ENCODE data around the gene SLC34A1.

Gene SLC34A1

GRCh38 chr5:177431317-177432142 lies 47.3 kb downstream of the SLC34A1 start:
- Histone ChIP-seq H4K8ac (ENCODE audit: low read depth, low read length) (no peak overlapping the region), H3K9me3 (replicated peaks in 1 of 2; ENCODE audit: control insufficient read depth in 2 of 2, insufficient read depth in 1 of 2, low read depth in 1 of 2, low read length in 2 of 2) (no peaks in the 10 kb centered on the region), H3K23ac (ENCODE audit: low read depth, low read length, poor library complexity) (peak overlapping the region; percentile 66), H2BK12ac (ENCODE audit: low read length) (no peak overlapping the region), H3K14ac (ENCODE audit: low read length) (no peak overlapping the region), H2AK5ac (ENCODE audit: low read depth, low read length) (no peak overlapping the region), H4K91ac (ENCODE audit: low read depth, low read length, poor library complexity) (no peak overlapping the region), H3K4me3 (ENCODE audit: low read length in 2 of 2) (no peak overlapping the region), H2AFZ (ENCODE audit: low read length) (no peak overlapping the region), H3K9ac (ENCODE audit: low read depth, low read length, poor library complexity) (no peak overlapping the region), H3K36me3 (replicated peaks in 1 of 2; ENCODE audit: control insufficient read depth in 2 of 2, insufficient read depth in 2 of 2, low read length in 2 of 2) (peaks cover 37 to 68% of the 10 kb centered on the region in 2 donors), H3K79me1 (ENCODE audit: low read depth, low read length) (peaks cover 6% of the 10 kb centered on the region), H2BK15ac (ENCODE audit: low read length) (no peak overlapping the region), H3K4me2 (ENCODE audit: insufficient read depth, low read length, poor library complexity, severe bottlenecking) (no peak overlapping the region), H3K18ac (ENCODE audit: low read length) (no peak overlapping the region), H3K27ac (replicated peaks; ENCODE audit: low read length) (no peak overlapping the region), H2BK120ac (ENCODE audit: low read depth, low read length) (no peak overlapping the region), H2BK5ac (ENCODE audit: low read length) (no peak overlapping the region), H3K27me3 (ENCODE audit: control insufficient read depth in 3 of 3, insufficient read depth in 3 of 3, low read depth in 1 of 3, low read length in 3 of 3) (no peaks in the 10 kb centered on the region), H3K4me1 (ENCODE audit: control insufficient read depth in 2 of 2, insufficient read depth in 1 of 2, low read depth in 1 of 2, low read length in 2 of 2) (peaks cover 11 to 12% of the 10 kb centered on the region in 2 donors), H3K4ac (ENCODE audit: low read length) (no peak overlapping the region)
- DNase-seq (ENCODE audit: low spot score) = no peak
- WGBS, 2 donors (ENCODE audit: extremely low coverage in 2 of 2, insufficient read length in 2 of 2, insufficient replicate concordance in 1 of 2) = no CpG with 5 or more reads among the region's 29 CpGs

GRCh38 chr5:177432143-177432838 lies 48.1 kb downstream of the SLC34A1 start:
- Histone ChIP-seq H3K36me3 (replicated peaks in 1 of 2; ENCODE audit: control insufficient read depth in 2 of 2, insufficient read depth in 2 of 2, low read length in 2 of 2) (peaks cover 40 to 74% of the 10 kb centered on the region in 2 donors), H3K18ac (ENCODE audit: low read length) (no peak overlapping the region), H4K91ac (ENCODE audit: low read depth, low read length, poor library complexity) (no peak overlapping the region), H3K4me2 (ENCODE audit: insufficient read depth, low read length, poor library complexity, severe bottlenecking) (no peak overlapping the region), H3K27ac (replicated peaks; ENCODE audit: low read length) (no peak overlapping the region), H3K9ac (ENCODE audit: low read depth, low read length, poor library complexity) (no peak overlapping the region), H2BK15ac (ENCODE audit: low read length) (no peak overlapping the region), H2BK12ac (ENCODE audit: low read length) (no peak overlapping the region), H3K4ac (ENCODE audit: low read length) (no peak overlapping the region), H3K14ac (ENCODE audit: low read length) (no peak overlapping the region), H3K4me3 (ENCODE audit: low read length in 2 of 2) (no peak overlapping the region), H3K23ac (ENCODE audit: low read depth, low read length, poor library complexity) (peak overlapping the region; percentile 66), H4K8ac (ENCODE audit: low read depth, low read length) (no peak overlapping the region), H3K4me1 (ENCODE audit: control insufficient read depth in 2 of 2, insufficient read depth in 1 of 2, low read depth in 1 of 2, low read length in 2 of 2) (peaks cover 8 to 10% of the 10 kb centered on the region in 2 donors), H3K79me1 (ENCODE audit: low read depth, low read length) (peaks cover 4% of the 10 kb centered on the region), H2BK120ac (ENCODE audit: low read depth, low read length) (no peak overlapping the region), H3K9me3 (replicated peaks in 1 of 2; ENCODE audit: control insufficient read depth in 2 of 2, insufficient read depth in 1 of 2, low read depth in 1 of 2, low read length in 2 of 2) (no peaks in the 10 kb centered on the region), H3K27me3 (ENCODE audit: control insufficient read depth in 3 of 3, insufficient read depth in 3 of 3, low read depth in 1 of 3, low read length in 3 of 3) (no peaks in the 10 kb centered on the region), H2BK5ac (ENCODE audit: low read length) (no peak overlapping the region), H2AFZ (ENCODE audit: low read length) (no peak overlapping the region), H2AK5ac (ENCODE audit: low read depth, low read length) (no peak overlapping the region)
- no CpG with 5 or more reads among the region's 18 CpGs for WGBS, 2 donors (ENCODE audit: extremely low coverage in 2 of 2, insufficient read length in 2 of 2, insufficient replicate concordance in 1 of 2)
- no peak for DNase-seq (ENCODE audit: low spot score)

- Histone ChIP-seq H3K4ac (ENCODE audit: low read length) (no peak overlapping the region), H3K18ac (ENCODE audit: low read length) (no peak overlapping the region), H3K9ac (ENCODE audit: low read depth, low read length, poor library complexity) (no peak overlapping the region), H3K4me3 (ENCODE audit: low read length in 2 of 2) (no peak overlapping the region), H3K4me1 (ENCODE audit: control insufficient read depth in 2 of 2, insufficient read depth in 1 of 2, low read depth in 1 of 2, low read length in 2 of 2) (peaks cover under 1 to 3% of the 10 kb centered on the region in 2 donors), H2BK120ac (ENCODE audit: low read depth, low read length) (no peak overlapping the region), H2AFZ (ENCODE audit: low read length) (no peak overlapping the region), H3K79me1 (ENCODE audit: low read depth, low read length) (peaks cover 4% of the 10 kb centered on the region), H3K36me3 (replicated peaks in 1 of 2; ENCODE audit: control insufficient read depth in 2 of 2, insufficient read depth in 2 of 2, low read length in 2 of 2) (peaks cover 43 to 80% of the 10 kb centered on the region in 2 donors), H3K27ac (replicated peaks; ENCODE audit: low read length) (no peak overlapping the region), H2BK15ac (ENCODE audit: low read length) (no peak overlapping the region), H3K9me3 (replicated peaks in 1 of 2; ENCODE audit: control insufficient read depth in 2 of 2, insufficient read depth in 1 of 2, low read depth in 1 of 2, low read length in 2 of 2) (no peaks in the 10 kb centered on the region), H2BK12ac (ENCODE audit: low read length) (no peak overlapping the region), H2AK5ac (ENCODE audit: low read depth, low read length) (no peak overlapping the region), H4K8ac (ENCODE audit: low read depth, low read length) (no peak overlapping the region), H3K23ac (ENCODE audit: low read depth, low read length, poor library complexity) (peak overlapping the region; percentile 5), H3K27me3 (ENCODE audit: control insufficient read depth in 3 of 3, insufficient read depth in 3 of 3, low read depth in 1 of 3, low read length in 3 of 3) (no peaks in the 10 kb centered on the region), H2BK5ac (ENCODE audit: low read length) (no peak overlapping the region), H4K91ac (ENCODE audit: low read depth, low read length, poor library complexity) (no peak overlapping the region), H3K4me2 (ENCODE audit: insufficient read depth, low read length, poor library complexity, severe bottlenecking) (no peak overlapping the region), H3K14ac (ENCODE audit: low read length) (no peak overlapping the region)
- WGBS, 2 donors (ENCODE audit: extremely low coverage in 2 of 2, insufficient read length in 2 of 2, insufficient replicate concordance in 1 of 2) = no CpG with 5 or more reads among the region's 25 CpGs
- no peak for DNase-seq (ENCODE audit: low spot score)
Measured at GRCh38 chr5:177432839-177433657, 48.8 kb downstream of the SLC34A1 start.

Data from neuronal stem cell (in vitro differentiated cells).